Hindlimb muscle (tissue), 1 donor: ENCODE measurements around the gene ANXA11. TPM values are rescaled to one million over a fixed set of nuclear protein-coding genes. Genes with fewer than 3 reads are reported as not detected.

Experiments
- DNase-seq: peaks from one replicate; pipeline ENCODE4 v3.0.0-alpha.2; 2013
- polyA plus RNA-seq: library from polyadenylated mRNA; unstranded; fragments of 120-200 nt; gene quantifications from one replicate; pipeline ENCODE4 v1.2.1, GENCODE V29; 2013; ENCODE audit not compliant: insufficient read length

Gene ANXA11
- polyA plus RNA-seq, 1 donor = 96.9 TPM

DNA sequence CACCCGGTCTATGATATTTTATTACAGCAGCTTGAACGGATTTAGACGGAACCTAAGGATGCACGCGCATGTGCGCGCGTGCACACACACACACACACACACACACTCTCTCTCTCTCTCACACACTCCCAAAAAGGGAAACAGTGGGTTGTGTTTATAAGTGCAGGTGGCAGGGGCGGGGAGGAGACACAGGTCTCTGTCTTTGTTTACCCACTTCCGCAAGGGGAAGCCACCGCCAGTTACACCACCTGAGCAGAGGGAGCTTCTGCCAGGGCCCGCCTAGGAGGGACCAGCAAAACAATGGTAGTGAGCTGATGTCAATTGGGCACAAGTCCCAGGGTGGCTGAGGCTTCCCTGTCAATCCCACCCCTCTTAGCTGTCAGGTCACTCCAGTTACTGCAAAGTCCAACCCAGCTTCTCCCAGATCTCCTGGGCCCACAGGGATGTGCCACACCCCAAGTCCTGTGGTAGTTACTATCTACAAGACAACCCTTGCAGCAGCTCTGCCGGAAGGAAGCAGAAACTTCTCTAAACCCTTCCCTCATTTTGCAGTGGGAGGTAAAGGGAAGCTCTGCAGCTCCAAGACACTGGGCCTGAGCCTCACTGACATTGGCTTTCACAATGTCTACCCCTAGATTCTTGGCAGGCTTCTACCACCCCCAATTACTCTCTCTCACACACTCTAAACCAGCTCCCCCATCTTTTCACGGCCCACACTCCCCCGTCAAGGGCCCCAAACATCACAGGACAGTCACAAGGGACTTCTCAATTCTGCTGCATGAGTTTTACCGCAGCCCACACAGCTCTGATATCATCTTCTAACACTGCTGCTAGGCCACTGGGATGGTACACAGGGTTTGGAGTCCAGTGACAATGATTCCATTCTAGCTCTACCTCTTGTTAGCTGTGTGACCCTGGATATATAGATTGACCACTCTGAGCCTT is 17.6 kb downstream of the ANXA11 start:
- DNase-seq = no peak

DNA sequence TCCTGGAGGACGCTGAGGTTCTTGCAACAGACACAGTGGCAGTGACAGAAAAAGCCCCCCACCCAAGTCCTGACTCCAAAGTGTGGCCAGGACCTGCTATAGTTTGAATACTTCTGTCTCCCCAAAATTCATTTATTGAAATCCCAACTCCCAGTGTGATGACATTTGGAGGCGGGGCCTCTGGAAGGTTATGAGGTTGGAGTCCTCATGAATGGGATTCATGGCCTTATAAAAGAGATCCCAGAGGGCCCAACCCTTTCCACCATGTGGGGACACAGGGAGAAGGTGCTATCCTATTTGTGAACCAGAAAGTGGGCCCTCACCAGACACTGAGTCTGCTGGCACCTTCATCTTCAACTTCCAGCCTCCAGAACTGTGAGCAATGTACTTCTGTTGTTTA is 18.3 kb downstream of the ANXA11 start:
- DNase-seq = no peak

DNA sequence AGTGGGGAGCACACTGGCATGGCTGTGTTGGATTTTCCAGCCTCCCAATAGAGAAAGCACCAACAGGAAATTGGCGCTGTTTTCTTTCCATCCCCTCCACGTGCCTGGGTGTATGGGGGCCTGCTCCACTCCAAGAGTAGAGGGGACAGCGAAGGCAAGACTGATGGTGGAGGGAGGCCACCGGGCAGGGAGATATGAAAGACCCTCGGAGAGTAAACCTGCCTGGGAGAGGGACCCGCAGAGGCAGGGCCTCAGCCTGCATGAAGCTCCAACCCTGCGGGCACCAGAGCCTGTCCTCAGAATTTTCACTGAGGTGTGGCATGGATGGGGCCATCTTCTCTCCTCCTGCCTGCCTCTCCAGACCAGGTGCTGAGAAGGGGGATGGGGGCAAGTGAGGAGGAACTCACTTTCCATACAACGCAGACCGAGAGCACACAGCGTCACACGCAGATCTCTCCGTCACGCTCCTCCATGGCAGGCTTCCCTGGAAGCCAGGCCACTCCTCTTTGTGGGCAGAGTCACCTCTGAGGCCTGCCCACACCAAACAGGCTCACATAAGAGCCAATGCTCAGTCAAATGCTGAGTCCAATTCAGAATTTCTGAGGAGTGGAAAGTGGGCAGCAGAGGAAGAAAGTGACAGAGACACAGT is 18.8 kb downstream of the ANXA11 start:
- no peak for DNase-seq

DNA sequence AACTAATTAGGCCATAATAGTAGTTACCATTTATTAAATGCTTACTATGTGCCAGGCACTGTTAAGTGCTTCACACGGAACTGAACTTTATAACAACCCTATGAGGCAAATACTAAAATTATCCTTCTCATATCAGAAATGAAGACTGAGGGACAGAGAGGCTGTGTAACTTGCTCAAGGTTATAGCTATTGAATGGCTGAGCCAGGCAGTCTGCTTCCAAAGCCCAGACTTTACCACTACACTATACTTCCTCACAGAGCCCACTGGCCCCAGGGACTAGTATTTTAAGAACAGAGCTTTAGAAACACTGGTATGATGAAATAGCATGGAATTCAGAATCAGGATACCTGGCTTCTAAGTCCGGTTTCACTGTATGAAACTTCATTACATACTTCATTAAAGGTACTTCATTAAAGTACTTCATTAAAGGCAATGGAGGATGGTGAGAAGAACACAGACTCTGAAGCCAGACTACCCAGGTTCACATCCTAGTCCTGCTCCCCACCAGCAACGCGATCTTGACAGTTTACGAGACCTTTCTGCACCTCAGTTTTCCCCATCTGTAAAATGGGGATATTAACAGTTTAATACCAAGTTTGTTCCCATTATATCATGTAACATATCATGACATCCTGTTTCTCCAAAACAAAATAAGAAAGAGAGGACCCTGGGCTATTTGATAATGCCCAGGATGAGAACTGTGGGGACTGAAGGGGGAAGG is 19.6 kb downstream of the ANXA11 start:
- no peak for DNase-seq

DNA sequence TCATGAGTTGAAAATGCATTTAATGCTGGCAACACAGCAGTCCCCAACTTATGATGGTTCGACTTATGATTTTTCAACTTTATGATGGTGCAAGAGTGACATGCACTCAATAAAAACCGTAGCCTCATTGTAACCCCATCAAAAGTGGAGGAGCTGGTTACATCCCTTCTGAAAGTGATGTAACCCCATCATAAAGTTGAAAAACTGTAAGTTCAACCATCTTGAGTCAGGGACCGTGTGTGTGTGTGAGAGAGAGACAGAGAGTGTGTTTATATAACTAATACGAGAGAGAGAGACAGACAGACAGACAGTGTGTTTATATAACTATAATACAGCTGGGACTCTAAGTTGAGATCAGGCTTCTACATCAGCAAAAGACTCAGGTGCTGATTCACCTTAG is 21.0 kb downstream of the ANXA11 start:
- no peak for DNase-seq

DNA sequence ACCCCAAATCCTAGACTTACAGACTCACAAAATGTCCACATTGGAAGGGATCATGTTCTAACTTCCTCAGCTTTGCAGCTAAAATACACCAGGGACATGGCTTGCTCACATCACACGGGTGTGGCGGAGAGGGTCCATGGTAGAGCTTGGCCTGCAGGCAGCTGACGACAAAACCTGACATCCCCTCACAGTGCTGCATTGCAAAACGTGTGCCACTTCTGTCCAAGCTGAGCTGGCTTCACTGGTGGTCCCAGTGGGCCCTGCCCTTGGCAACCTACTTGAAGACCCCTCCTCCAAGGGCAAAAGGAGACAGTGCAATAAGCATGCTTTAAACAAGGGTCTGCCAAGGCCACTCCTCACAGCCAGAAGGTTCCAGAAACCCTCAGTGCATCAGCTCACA is 21.9 kb downstream of the ANXA11 start:
- no peak for DNase-seq

DNA sequence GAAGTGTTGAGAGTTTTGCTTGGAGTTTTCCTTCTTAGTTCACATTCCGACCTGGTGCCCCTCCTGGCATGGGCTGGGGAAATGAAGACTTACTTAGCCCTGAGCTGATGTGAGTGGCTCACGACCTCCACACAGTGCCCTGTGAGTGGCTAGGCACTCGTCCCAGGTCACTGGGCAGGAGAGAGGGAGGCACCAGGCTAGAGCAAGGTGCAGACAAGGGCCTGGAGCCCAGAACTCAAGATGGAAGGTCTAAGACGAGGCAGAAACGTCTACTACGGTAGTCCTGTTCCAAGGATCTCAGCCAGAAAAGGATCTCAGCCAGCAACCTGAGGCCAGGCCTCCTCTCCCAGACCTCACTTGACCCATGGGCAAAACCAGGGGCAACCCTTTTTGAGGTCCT is 22.4 kb downstream of the ANXA11 start:
- DNase-seq = no peak

DNA sequence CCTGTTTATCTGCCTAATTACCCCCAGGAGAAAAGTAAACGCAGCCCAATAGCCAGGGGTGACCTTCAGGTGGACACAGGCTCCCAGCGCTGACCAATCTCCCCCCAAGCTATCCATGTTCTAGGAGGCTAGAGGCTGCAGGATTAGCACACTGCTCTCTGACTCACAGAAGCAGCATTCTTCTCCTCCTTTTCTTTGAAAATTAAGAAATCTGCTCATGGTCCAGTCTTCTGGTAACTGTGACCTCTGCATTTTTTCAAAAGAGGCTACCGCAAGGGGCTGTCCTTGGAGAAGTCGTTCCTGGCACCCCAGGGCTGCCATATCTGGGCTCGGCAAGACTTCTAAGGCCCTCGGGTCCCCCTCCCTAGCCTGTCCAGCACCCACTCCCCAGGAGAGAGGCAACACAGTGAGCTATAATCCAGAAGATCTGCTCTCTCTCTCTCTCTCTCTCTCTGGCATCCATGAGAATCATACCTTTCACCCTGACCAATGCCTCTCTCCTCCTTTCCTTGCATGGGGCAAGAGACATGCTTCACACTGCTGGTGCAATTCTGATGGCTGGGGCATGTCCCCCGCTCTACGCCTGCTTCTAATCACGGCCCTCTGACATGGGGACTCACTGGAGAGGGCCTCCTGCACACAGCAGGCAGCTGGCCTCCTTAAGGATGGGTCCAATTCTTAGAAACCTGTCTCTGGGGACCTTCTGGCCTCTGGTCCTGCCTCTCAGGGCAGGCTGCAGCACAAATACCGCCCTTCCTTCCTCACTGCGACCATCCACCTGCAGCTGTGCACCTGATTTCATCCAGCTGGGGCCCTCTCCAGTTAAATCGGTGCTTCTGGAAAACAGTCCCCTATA is 27.3 kb downstream of the ANXA11 start:
- DNase-seq = no peak

DNA sequence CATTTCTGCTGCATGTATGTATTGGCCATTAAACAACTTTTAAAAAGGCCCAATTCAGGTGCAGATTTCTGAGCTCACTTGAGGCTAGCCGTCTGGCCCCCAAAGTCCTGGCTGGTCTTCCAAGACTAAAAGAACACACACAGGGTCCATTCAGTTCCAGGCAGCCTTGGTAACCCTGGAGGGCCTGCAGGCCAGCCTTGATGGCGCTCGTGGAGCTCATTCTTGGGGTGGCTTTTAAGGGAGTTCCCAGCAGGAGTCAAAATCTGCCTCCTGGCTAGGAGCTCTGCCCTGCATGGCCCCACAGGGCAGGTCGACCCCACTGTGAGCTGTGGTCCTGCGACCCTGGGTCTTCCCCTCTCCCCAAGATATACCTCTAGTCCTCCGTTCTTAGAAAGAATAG is 28.8 kb downstream of the ANXA11 start:
- DNase-seq = no peak

DNA sequence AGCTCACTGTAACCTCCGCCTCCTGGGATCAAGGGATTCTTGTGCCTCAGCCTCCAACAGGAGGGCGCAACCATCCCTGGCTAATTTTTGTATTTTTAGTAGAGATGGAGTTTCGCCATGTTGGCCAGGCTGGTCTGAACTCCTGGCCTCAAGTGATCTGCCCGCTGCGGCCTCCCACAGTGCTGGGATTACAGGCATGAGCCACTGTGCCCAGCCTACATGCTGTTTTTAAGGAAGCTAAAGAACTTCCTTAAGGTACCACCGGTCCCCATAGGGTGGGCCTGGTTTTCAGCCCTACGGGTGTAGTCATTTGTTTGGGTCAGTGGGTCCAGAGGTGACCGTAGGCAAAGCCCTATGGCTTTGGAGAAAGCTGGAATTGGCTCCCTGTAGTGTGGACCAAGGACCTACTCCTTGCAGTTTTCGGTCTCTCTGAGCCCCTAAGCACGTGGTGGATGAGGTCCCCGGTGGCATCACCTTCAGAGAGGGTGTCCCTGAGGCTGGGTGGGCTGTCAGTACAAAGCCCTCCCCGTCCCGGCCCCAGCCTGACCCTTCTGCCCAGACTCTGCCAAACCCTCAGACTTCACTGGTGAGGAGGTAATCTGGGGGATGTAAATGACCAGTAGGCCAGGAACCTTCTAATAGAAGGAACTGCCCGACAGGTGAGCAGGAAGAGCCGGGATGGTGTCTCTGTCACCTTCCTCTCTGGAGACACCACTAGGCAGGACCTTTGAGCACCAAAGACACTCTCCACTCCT is 30.5 kb downstream of the ANXA11 start:
- no peak for DNase-seq

DNA sequence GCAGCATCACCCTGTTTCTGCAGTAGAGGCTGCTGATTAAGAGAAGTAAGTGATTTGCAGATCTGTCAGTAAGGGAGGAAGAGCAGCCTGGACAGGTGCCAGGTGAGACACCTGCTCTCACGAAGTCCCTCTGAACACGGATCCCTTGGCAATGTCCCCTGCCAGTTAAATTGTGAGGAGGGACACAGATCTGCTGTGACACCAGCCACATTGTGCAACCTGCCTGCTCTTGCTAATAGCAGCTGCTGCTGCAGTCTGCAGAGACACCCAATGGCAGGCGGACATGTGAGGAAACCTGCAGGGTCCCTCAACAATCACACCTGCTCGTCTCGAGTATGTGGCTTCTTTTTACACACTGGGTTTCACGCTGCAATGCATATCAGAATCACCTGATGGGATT is 31.9 kb downstream of the ANXA11 start:
- no peak for DNase-seq

DNA sequence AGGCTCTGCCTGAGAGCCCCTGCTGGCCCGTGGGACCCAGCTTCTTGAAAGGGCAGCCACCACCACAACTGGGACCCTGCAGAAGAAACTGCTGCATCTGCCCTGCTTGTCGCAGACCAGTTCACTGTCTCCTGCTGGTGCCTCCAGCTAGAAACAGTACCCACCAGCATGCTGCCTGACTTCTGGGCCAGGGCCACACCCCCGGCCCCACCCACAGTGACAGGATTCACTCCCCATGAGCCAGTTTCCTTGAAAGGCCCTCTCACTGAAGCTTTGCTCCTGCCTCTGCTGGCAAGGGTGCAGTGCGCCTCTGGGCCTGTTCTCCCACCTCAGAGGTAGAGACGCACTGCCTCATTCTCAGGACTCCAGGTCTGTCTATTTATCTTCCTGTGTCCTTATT is 32.4 kb downstream of the ANXA11 start:
- no peak for DNase-seq

DNA sequence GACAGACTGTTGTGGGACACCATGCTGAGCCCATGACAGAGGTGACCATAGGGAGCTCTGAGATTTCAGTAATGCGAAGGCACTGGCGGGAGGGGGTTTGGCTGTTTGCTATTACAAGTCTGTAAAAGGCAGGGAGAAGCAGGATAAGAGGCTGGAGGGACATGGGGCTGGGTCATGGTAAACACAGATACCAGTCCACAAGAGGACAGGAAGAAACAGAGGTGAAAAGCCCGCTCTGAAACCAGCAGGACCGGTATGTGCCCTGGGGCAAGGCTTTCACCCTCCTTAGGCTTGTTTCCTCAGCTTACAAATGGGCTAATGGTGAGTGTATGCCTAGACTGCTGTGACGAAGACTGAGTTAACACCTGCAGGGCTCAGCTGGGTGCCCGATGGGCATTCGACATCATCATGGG is 34.1 kb downstream of the ANXA11 start:
- DNase-seq = no peak

DNA sequence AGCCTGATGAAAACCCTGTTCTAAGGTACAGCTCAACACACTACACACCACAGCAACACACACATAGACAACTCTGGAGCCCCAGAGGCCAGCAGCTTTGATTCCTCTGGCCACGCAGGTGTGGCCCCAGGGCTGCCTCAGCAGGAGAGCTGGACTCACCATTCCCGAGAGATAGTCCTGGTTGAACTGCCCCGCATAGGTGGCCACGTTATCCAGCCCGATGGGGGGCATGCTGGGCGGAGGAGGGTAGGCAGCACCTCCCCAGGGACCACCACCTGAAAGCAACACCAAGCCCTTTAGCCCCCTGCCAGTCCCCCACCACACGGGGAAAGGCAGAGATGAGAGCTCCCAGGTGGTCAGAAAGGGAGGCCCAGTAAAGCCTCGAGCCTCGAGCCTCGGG is 34.7 kb downstream of the ANXA11 start:
- DNase-seq = no peak

DNA sequence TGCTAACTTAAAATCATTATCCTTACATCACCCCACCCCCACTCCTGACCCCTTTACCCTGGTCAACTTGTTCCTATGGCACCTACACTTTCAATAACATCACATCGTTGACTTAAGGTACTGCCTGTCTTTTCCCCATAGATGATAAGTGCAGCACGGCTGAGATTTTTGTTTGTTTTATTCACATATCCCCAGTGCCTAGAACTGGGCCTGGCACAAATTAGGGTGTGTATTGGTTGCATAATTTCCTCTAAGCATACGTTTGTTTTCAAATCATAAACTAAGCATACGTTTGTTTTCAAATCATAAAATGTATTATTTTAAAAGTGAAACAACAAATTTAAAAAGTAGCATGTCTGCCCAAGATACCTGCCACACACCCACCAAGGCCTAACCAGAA is 35.3 kb downstream of the ANXA11 start:
- no peak for DNase-seq

DNA sequence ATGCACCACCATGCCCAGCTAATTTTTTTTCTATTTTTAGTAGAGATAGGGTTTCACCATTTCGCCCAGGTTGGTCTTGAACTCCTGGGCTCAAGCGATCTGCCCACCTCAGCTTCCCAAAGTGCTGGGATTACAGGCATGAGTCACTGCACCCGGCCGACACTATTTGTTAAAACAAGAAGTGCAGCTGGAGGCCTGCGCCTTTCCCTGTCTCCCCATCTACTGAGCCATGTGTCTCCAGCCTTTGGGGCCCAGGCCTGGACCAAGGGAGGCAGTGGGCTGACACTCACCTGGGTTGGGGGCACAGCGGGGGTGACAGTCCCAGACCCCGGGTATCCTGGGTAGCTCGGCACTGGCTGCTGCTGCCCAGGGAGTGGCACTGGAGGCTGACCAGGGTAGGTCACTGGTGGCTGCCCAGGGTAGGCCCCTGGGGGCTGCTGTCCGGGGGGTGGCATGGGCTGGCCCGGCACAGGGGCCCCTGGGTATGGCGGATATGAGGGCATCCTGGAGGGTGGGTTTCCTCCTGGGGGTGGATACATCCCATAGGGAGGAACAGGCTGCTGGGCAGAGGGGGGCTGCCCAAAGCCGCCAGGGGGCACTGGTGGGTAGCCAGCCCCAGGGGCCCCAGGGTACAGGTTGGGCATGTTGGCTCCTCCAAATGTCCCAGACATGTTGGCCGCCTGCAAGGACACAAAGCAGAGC is 36.5 kb downstream of the ANXA11 start:
- DNase-seq = no peak

DNA sequence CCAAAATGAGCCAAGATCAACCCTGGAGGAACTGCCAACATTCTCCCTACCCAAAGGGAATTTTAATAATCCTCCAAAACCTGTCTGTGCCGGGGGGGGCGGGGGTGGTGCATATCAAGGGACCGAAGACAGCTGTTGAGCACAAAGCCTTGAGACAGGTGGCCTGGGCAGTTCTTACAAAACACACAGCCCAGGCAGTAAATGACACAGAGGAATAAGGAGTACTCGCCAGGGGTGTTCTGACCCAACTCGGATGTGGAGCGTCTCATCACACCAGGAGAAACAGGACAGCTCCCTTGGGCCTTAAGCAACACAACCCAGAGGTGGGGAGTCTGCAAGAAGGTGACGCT is 37.2 kb downstream of the ANXA11 start:
- DNase-seq = no peak

DNA sequence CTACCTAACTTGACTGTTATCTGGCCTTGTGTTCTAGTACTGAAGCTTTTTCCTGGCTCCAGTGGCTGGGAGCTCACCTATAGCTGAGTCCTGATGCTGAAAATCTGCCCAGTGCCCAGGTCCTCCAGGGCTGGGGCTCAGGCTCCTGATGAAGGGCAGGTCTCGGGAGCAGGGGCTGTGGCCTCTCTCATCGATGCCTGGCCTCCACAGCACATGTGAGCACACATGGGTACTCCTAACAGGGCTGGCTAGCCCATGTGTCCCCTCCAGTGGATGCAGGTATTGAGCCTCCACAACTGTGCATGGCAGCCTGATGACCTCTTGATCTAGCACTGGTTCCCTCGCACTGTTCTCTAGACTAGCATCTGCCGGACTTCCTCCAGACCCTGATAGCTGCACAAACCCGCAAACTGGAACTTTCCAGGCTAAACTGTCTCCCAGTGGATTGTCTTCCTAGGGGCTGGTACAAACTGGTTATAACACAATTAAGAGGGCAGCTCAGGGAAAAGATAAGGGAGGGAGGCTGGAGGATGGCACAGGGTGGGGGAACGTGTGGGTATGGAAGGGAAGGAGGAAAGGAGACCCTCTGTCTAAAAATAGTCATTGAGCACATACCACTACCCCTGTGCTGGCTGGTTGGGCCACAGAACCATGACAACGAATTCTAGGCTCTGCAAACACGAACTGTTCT is 37.7 kb downstream of the ANXA11 start:
- DNase-seq = no peak

DNA sequence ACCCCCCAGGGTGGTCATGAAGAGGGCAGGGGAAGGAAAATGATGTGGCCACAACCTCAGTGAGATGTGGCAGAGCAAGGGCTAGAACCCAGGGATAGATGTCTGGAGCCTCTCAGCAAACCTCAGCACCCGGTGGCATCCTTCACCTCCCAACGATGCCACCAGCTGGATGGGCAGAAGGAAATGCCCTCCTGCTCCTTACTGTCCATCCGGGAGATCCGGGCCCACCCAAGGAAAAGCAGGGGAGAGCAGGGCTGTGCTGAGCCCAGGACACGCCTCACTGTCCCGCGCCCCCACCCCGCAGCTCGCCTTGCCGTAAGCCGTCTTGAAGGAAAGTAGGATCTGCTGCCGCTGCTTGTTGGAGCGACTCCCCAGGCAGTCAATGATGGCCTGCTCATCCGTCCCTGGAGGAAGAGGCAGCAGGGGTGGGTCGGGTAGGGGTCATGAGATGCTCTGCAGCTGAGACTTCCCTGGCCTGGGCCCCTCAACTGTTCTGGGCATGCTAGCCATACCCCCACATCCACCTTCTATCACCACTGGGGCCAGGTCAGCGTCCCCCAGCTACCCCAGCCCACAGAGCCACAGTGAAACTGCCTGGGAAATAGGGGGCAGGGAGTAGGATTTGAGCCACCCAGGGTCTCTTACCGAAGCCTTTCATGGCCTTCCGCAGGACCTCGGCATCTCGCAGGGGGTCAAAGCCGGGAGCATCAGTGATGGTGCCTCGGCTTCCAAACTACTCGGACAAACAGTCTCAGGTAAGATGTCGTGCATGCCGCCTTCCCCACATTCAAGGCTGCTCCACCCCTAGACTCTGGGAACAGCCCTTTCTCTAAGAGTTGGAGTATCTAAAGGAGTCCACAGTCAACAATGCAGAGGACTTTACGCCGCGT is 38.5 kb downstream of the ANXA11 start:
- no peak for DNase-seq
